Measurements from ENCODE around the gene MCUB. TPM values are rescaled to one million over a fixed set of nuclear protein-coding genes. Genes with fewer than 3 reads are reported as not detected.

MCUB gene
- total RNA-seq, 2 experiments from 2014 or later = 62.3 to 65.3 TPM

- DNase-seq = no peak
- intact Hi-C loops (cut with micrococcal nuclease) = no loop called here
- peaks cover 5% of the 10 kb centered on the region for H3K9me3 Mint-ChIP-seq
- peaks cover 27% of the 10 kb centered on the region for H3K4me1 Mint-ChIP-seq (ENCODE audit: low read depth)
- ChIA-PET CTCF (no interaction called here), POLR2A (no interaction called here)
- TF ChIP-seq CTCF (IDR thresholded peaks at IDR 0.05) = no peak
- no peak for ATAC-seq
- no peak overlapping the region for H3K27ac Mint-ChIP-seq
- H3K4me3 Mint-ChIP-seq = no peak overlapping the region
- no peaks in the 10 kb centered on the region for H3K27me3 Mint-ChIP-seq
- H3K36me3 Mint-ChIP-seq (ENCODE audit: low read depth) = peaks cover 21% of the 10 kb centered on the region
Observed at GRCh38 chr4:109545401-109545800, 14.6 kb upstream of the MCUB start.

- DNase-seq (no peak), ATAC-seq (no peak)
- Mint-ChIP-seq H3K4me1 (ENCODE audit: low read depth) (peaks cover 27% of the 10 kb centered on the region), H3K27me3 (no peaks in the 10 kb centered on the region), H3K36me3 (ENCODE audit: low read depth) (peaks cover 21% of the 10 kb centered on the region), H3K9me3 (peaks cover 5% of the 10 kb centered on the region), H3K27ac (peak overlapping the region; percentile 6), H3K4me3 (no peak overlapping the region)
- ChIA-PET CTCF (interaction anchor here (0.9 to 1.0 kb wide), 2 partner anchors 28 to 114 kb away, joined by 3 read pairs; no protein-coding TSS in a partner anchor), POLR2A (interaction anchor here (1.3 kb wide), 1 partner anchor 12 kb away, joined by 5 read pairs; no protein-coding TSS in a partner anchor)
- no peak for TF ChIP-seq CTCF (IDR thresholded peaks at IDR 0.05)
- intact Hi-C loops (cut with micrococcal nuclease) = no loop called here
Observed at GRCh38 chr4:109547394-109547793, 12.7 kb upstream of the MCUB start.

- Mint-ChIP-seq H3K4me1 (ENCODE audit: low read depth) (peaks cover 27% of the 10 kb centered on the region), H3K9me3 (peaks cover 5% of the 10 kb centered on the region), H3K4me3 (no peak overlapping the region), H3K27me3 (no peaks in the 10 kb centered on the region), H3K36me3 (ENCODE audit: low read depth) (peaks cover 23% of the 10 kb centered on the region), H3K27ac (peak overlapping the region; percentile 73)
- ChIA-PET POLR2A (no interaction called here), CTCF (no interaction called here)
- intact Hi-C loops (cut with micrococcal nuclease) = no loop called here
- peak; percentile 56 for DNase-seq
- no peak for TF ChIP-seq CTCF (IDR thresholded peaks at IDR 0.05)
- ATAC-seq = peak; percentile 83
Observed at GRCh38 chr4:109548655-109549054, 11.4 kb upstream of the MCUB start.

- ATAC-seq (no peak), DNase-seq (no peak)
- Mint-ChIP-seq H3K36me3 (ENCODE audit: low read depth) (peaks cover 22% of the 10 kb centered on the region), H3K27ac (no peak overlapping the region), H3K4me1 (ENCODE audit: low read depth) (peaks cover 26% of the 10 kb centered on the region), H3K4me3 (no peak overlapping the region), H3K27me3 (no peaks in the 10 kb centered on the region), H3K9me3 (peaks cover 5% of the 10 kb centered on the region)
- intact Hi-C loops (cut with micrococcal nuclease) = no loop called here
- no peak for TF ChIP-seq CTCF (IDR thresholded peaks at IDR 0.05)
- POLR2A ChIA-PET = no interaction called here
- CTCF ChIA-PET = no interaction called here
Observed at GRCh38 chr4:109552237-109552636, 7.8 kb upstream of the MCUB start.

GRCh38 chr4:109553130-109553529 lies 6.9 kb upstream of the MCUB start:
- no peak for DNase-seq
- ChIA-PET CTCF (no interaction called here), POLR2A (no interaction called here)
- intact Hi-C loops (cut with micrococcal nuclease) = no loop called here
- Mint-ChIP-seq H3K36me3 (ENCODE audit: low read depth) (peaks cover 24% of the 10 kb centered on the region), H3K27ac (no peak overlapping the region), H3K4me1 (ENCODE audit: low read depth) (peaks cover 24% of the 10 kb centered on the region), H3K4me3 (no peak overlapping the region), H3K9me3 (peaks cover 7% of the 10 kb centered on the region), H3K27me3 (no peaks in the 10 kb centered on the region)
- no peak for TF ChIP-seq CTCF (IDR thresholded peaks at IDR 0.05)
- no peak for ATAC-seq
